GM18502 (cell line): Measurements from ENCODE around the gene XRN1.
"Not testable (repeated sequence)": the region's sequence is repeated elsewhere in the genome, so short reads cannot be mapped to it uniquely, and the experiment has no call there.

ENCODE experiments used
- ATAC-seq: cut with Tn5 transposase; IDR thresholded peaks from one replicate; pipeline ENCODE4 v1.9.1; 2021; ENCODE audit warnings: mild to moderate bottlenecking; ENCODE audit not compliant: unreplicated experiment, poor library complexity

Gene XRN1

DNA sequence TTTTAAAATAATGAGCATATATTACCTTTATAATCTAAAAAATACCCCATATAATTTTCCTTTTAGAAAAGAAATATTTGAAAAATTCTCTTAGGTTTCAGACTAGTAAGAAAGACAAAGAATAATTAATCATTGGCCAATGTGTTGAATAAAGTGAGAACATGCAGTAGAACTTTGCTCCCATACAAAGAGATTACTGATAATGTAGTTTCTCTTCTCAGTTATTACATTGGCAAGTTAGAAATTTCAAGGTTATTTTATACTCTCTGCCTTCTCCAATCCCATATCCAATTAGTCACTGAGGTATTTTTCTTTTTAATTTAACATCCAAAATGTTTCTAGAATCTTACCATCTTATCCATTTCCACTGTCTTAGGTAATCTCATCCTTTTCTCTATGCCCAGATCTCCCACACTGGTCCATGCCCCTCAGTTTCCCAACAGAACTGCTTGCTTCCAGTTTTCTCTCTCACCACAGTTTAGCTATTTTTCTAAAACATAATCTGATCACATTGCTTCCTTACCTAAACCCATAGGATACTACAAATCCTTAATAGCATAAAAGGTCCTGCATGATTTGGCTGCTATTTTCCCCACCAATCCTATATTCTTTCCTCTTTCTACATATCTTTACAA lies 10.8 kb downstream of the XRN1 start:
- ATAC-seq, result no peak

GRCh38 chr3:142434503-142434902 lies 13.3 kb downstream of the XRN1 start:
- ATAC-seq, result no peak

DNA sequence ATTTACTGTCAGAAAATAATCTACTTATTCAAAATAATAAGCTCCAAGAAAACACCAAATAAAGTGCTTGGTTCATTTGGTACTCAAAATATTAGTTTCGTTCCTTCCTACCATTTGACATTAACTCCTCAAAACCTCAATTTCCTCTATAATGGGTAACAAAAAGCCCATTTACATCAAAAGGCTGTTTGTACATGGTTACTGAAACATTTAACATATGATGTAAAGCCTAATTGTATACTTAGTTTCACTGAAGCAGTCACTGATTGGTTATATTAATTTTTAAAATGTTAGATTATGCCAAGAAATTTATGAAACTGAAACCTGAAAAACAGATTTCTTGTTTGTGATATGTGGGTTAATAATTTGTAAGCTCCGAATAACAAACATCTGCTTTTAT lies 14.7 kb downstream of the XRN1 start:
- ATAC-seq, result no peak

- no peak for ATAC-seq
Observed at GRCh38 chr3:142429582-142429981, 18.3 kb downstream of the XRN1 start.

DNA sequence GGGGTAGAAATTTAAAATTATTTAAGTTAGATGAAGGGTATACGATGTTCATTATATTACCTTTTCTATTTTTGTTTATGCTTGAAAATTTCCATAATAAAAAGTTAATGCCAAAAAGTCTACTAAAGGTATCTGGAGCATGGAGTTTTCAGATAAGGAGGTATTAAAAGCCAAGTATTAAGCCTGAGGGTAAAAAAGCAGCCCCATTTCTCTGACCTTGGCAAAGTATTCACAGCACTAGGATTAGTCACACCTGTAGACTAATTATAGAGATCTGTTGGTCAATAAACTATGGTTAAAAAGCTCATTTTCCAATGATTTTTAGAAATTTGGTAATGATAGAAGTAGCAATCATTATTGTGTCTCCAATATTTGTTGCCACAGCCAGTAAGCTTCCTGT lies 23.1 kb downstream of the XRN1 start:
- ATAC-seq, result no peak

DNA sequence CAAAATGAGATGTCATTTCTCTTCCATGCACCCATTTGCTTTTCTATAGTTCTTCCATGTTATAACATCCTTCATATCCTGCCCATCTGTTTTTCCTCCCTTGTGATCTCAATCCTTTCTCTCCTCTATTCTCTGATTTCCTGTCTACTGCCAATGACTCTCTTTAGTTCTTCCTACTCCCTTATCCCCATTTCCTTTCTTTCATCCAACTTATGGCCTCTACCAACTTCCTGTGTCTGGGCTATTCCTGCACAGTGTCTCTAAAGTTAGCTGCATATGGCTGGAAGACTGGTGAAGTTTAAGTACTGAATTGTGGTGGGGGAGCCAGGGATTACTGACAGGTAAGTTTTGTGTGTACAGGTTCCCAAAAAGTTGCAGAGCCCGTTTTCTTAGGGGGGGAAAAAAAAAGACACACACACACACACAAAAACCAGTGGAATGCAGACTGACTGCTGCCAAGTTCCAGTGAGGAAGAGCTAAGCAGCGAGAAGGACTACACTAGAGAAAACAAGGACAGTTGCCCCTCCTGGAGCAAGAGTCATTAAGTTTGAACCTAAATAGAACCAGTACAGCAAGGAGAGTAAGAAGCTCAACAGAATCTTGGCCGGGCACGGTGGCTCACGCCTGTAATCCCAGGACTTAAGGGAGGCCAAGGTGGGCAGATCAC lies 28.8 kb downstream of the XRN1 start:
- no peak for ATAC-seq

DNA sequence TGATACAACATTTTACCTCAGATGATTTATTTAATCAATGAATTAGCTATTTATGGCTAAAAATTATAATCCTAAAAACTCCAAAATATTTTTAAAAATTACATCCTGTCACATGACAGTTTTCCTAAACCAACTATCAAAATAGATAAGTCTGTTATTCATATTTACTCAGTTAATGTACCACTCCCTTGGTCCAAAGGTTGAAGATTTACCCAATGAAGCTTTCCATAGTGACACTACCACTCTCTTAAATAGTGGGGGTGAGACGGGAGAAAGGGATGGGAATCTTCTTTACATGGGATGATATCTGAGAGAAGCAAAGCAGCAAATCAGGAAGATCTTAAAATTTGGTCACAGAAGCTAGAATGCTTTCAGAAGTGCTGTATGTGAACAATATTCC lies 30.5 kb downstream of the XRN1 start:
- ATAC-seq, result no peak

DNA sequence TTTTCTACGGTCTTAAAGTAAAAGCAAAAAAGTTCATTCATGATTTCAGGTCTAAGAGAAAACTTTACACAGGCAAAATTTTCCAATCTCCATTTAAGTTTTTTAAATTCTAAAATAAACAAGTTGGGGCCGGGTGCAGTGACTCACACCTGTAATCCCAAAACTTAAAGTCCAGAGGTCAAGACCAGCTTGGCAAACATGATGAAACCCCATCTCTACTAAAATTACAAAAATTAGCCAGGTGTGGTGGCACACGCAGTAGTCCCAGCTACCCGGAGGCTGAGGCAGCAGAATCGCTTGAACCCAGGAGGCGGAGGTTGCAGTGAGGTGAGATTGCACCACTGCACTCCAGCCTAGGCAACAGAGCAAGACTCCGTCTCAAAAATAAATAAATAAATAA lies 47.3 kb downstream of the XRN1 start:
- ATAC-seq, result not testable (repeated sequence)

- ATAC-seq, result no peak
Observed at GRCh38 chr3:142394921-142395622, 52.8 kb downstream of the XRN1 start.

DNA sequence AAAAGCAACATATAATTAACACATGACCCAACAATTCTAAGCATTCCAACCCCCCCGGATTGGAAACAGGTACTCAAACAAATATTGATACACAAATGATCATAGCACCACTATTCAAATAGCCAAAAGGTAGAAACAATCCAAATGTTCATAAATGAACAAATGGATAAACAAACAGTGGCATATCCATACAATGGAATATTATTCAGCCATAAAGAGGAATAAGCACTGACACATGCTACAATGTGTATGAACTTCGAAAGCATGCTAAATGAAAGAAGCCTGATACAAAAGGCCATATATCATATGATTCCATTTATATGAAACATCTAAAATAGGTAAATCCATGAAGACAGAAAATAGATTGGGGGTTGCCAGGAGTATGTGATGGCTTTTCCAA lies 62.8 kb downstream of the XRN1 start:
- no peak for ATAC-seq

DNA sequence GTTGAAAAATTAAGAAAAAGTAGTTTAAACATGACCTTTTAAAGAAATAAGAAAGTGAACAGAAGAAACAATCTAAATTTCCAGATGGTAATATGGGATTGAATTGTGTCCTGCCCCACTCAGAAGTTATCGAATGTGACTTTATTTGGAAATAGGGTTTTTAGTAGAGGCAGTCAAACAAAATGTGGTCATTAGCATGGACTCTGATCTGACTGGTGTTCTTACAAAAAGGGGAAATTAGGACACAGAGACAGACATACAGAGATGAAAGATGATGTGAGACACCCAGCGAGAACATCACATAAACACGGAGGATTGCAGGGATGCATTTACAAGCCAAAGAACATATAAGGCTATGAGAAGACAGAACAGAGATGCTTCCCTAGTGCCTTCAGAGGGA lies 73.2 kb downstream of the XRN1 start:
- no peak for ATAC-seq

- ATAC-seq, result not testable (repeated sequence)
Observed at GRCh38 chr3:142369576-142369975, 78.3 kb downstream of the XRN1 start.

DNA sequence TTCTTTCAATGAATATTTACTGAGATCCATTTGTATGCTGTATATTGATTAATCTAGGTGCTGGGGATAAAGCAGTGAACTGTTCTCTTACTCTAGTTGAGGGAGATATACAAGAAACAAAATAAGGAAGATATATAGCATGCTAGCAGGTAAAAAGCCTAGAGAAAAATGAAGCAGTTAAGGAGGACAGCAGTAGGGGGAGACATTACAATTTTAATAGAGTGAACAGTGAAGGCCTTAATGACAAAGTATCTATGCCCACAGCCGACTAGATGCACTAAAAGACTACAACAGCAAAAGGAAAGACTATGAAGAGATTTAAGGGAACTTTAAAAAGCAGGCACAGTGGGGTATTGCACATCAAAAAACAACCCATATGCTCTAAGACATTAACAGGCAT lies 81.4 kb downstream of the XRN1 start:
- ATAC-seq, result no peak

DNA sequence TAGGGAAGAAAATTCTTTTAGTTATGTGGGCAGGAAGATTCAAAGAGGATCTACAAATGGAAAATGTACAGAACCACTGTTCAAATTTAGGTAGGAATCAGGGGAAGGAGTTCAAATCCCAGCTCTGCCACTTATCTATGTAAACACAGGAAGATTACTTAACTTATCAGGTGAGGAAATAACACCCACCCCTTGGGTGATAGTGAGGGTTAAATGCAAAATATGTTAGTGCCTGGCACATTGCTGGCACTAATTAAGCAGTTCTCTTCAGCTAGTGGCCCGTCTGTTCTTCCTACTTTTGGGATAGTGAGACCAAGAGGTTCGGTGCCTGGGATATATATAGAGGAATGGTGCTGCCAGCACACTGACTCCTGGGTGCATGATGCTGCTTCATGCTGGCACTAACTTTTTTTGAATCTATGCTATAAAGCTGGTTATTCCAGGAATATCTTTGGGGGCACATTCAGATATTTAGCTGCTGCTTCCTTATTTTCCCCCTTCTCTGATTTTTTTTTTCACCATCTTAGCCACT lies 83.8 kb downstream of the XRN1 start:
- no peak for ATAC-seq

DNA sequence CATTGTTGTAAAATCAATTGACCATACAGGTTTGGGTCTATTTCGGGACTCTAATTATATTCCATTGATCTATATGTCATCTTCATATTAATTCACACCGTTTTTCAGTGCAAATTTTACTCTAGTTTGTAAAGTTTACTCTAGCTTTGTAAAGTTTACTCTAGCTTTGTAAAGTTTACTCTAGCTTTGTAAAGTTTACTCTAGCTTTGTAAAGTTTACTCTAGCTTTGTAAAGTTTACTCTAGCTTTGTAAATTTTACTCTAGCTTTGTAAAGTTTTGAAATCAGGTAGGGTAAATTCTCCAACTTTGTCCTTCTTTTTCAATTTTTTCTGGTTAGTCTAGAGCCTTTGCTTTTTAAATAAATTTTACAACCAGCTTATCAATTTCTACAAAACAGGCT lies 84.4 kb downstream of the XRN1 start:
- not testable (repeated sequence) for ATAC-seq

DNA sequence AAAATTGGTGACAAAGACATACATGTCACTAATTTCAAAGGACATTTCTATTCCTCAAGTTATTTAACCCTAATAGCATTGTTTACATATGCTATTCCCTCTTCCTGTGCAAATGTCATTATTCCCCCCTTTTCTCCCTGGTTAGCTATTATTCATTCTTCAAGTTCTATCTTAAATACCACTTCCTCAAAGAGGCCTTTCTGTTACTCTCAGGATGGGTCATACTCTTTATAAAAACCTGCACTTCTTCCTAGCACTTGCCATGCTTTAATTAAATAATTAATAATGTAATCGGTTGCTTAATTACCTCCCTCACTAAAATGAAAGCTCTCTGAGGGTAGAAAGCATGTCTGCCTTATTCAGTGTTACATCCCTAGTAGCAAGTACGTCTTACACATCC lies 88.5 kb downstream of the XRN1 start:
- no peak for ATAC-seq

DNA sequence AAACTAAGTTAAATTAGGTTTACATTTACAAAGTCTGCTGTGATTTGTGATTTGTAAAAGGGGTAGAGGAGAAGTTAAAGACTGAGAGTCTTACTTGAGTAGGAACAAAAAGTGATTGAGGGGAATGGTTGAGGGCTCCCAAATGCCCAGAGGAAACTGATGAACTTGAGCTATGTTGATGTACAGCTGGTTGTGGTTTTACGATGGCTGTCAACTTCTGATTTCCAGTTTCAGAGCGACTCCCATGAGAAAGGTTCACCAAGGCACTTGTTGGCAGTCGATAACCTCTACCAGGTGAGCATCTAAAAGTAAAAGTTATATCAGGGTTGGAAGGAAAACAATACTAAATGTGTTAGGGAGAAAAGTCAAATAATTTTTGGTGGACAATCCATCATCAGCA lies 91.0 kb downstream of the XRN1 start:
- ATAC-seq, result peak; percentile 68

GRCh38 chr3:142355692-142356091 lies 92.1 kb downstream of the XRN1 start:
- ATAC-seq, result peak; percentile 80

DNA sequence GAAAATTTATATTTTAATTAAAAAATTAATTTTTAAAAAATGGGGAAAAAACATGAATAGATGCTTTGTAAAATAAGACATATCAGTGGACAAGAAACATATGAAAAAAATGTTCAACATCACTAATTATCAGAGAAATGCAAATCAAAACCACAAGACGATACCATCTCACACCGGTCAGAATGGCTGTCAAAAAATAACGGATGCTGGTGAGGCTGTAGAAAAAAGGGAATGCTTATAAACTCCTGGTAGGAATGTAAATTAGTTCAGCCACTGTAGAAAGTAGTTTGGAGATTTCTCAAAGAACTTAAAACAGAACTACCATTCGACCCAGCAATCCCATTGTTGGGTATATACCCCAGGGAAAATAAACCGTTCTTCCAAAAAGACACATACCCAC lies 93.8 kb downstream of the XRN1 start:
- ATAC-seq, result no peak

DNA sequence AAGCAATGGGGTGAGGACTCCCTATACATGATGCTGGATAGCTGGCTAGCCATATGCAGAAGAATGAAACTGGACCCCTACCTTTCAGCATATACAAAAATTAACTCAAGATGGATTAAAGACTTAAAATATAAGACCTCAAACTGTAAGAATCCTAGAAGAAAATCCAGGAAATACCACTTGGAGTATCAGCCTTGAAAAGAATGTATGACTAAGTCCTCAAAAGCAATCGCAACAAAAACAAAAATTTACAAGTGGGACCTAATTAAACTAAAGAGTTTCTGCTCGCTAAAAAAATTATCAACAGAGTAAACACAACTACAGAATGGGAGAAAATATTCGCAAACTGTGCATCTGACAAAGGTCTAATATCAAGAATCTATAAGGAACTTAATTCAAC lies 94.3 kb downstream of the XRN1 start:
- no peak for ATAC-seq

- not testable (repeated sequence) for ATAC-seq
Observed at GRCh38 chr3:142352698-142353097, 95.1 kb downstream of the XRN1 start.
